ENCODE measurements around the gene P2RX6. TPM values are rescaled to one million over a fixed set of nuclear protein-coding genes. Genes with fewer than 3 reads are reported as not detected.

Gene P2RX6
- total RNA-seq, 1 experiment from 2014 or later = 1.0 TPM

- DNase-seq (ENCODE audit: low spot score) = no peak
Measured at GRCh38 chr22:21074102-21074715, 59.2 kb downstream of the P2RX6 start.

DNA sequence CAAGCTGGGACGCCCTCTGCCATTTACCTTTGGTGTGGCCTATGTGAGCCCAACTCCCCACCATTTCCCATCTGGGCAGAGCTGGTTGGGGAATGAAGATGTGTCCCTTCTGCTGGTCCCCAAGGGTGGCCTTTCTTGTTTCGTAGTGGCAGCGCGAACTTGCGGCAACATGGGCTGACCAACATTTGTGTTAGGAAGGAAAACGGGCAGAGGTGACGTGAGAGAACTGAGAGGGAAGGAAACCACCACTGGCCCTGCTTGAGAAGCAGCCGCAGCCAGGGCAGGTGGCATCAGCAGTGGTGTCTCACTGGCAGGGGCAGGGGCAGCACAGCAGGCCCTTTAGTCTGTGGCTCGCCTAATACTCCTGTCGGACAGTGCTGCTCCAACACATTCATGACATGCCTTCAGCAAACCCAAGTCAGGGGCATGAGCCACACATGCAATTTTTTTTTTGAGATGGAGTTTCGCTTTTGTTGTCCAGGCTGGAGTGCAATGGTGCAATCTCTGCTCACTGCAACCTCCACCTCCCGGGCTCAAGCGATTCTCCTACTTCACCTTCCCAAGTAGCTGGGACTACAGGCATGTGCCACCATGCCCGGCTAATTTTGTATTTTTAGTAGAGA, 60.7 kb downstream of the P2RX6 start:
- DNase-seq (ENCODE audit: low spot score) = no peak

- DNase-seq (ENCODE audit: low spot score) = no peak
Measured at GRCh38 chr22:21076912-21077625, 62.1 kb downstream of the P2RX6 start.

Small RNA genes within 50 kb of the gene (small RNA-seq; reads per million reads assigned to genes)
- not detected for gene MIR649

Other genes starting within 250 kb of the P2RX6 start
- not detected in 2 replicates for gene SERPIND1, start 241.1 kb upstream of the P2RX6 start, total RNA-seq (2014; rRNA removed; shearing (Covaris generic))
- gene PI4KA, start 156.4 kb upstream of the P2RX6 start, total RNA-seq (2014; rRNA removed; shearing (Covaris generic)) = 69.9 and 127 TPM in 2 replicates
- gene SNAP29, start 156.2 kb upstream of the P2RX6 start, total RNA-seq (2014; rRNA removed; shearing (Covaris generic)) = 23.5 and 26.9 TPM in 2 replicates
- 74.9 and 77.2 TPM in 2 replicates for gene CRKL, start 97.8 kb upstream of the P2RX6 start, total RNA-seq (2014; rRNA removed; shearing (Covaris generic))
- gene AIFM3, start 47.9 kb upstream of the P2RX6 start, total RNA-seq (2014; rRNA removed; shearing (Covaris generic)) = 30.9 and 41.7 TPM in 2 replicates
- 27.5 and 35.1 TPM in 2 replicates for gene LZTR1, start 32.9 kb upstream of the P2RX6 start, total RNA-seq (2014; rRNA removed; shearing (Covaris generic))
- gene THAP7, start 13.0 kb upstream of the P2RX6 start, total RNA-seq (2014; rRNA removed; shearing (Covaris generic)) = 60.1 and 75.4 TPM in 2 replicates
- not detected in 2 replicates for gene SLC7A4, start 17.4 kb downstream of the P2RX6 start, total RNA-seq (2014; rRNA removed; shearing (Covaris generic))
- 0.13 TPM in 1 of 2 replicates, not detected in the other for gene LRRC74B, start 30.8 kb downstream of the P2RX6 start, total RNA-seq (2014; rRNA removed; shearing (Covaris generic))